Endothelial cell of umbilical vein (primary cell): ENCODE measurements around the gene LRRC39.

Source experiments
- CTCF ChIP-seq, 2 donors: IDR thresholded peaks; 1 replicate in 1 of 2; 2 replicates in 1 of 2; pipeline ENCODE4 v1.5.1; 2011; ENCODE audit warnings: low read length in 2 of 2, mild to moderate bottlenecking in 2 of 2, moderate library complexity in 2 of 2, control low read depth in 1 of 2, inconsistent platforms in 1 of 2, low read depth in 1 of 2; ENCODE audit not compliant: insufficient read depth in 1 of 2; ENCODE audit errors: extremely low read depth in 1 of 2
- EZH2 ChIP-seq: IDR thresholded peaks from 2 replicates; pipeline ENCODE4 v1.6.1; 2012; ENCODE audit warnings: borderline replicate concordance, low read depth, mild to moderate bottlenecking, moderate library complexity, low read length, inconsistent platforms; ENCODE audit not compliant: severe bottlenecking
- FOS ChIP-seq: IDR thresholded peaks from 2 replicates; pipeline ENCODE4 v1.6.1; 2011; ENCODE audit warnings: mild to moderate bottlenecking, low read length, moderate library complexity, borderline replicate concordance; ENCODE audit not compliant: insufficient read depth
- GATA2 ChIP-seq: IDR thresholded peaks from 2 replicates; pipeline ENCODE4 v1.7.0; 2011; ENCODE audit warnings: low read depth, mild to moderate bottlenecking, moderate library complexity, mixed read lengths, low read length; ENCODE audit not compliant: insufficient read length, insufficient read depth
- JUN ChIP-seq: IDR thresholded peaks from 2 replicates; pipeline ENCODE4 v1.6.1; 2011; ENCODE audit warnings: borderline replicate concordance, low read depth; ENCODE audit not compliant: insufficient read length, insufficient read depth
- MAX ChIP-seq: IDR thresholded peaks from 2 replicates; pipeline ENCODE4 v1.6.1; 2011; ENCODE audit not compliant: insufficient read depth, insufficient read length
- POLR2A ChIP-seq: IDR thresholded peaks from 2 replicates; pipeline ENCODE4 v1.6.1; 2012; ENCODE audit warnings: low read depth, mild to moderate bottlenecking, control low read depth, low read length
- POLR2AphosphoS5 ChIP-seq: IDR thresholded peaks from 2 replicates; pipeline ENCODE4 v1.6.1; 2012; ENCODE audit warnings: low read depth, mild to moderate bottlenecking, control low read depth, low read length, moderate library complexity; ENCODE audit not compliant: insufficient read depth

- TF ChIP-seq POLR2A (peak; percentile 80), POLR2AphosphoS5 (peak; percentile 87), CTCF (IDR thresholded peaks at IDR 0.05; ENCODE audit: extremely low read depth in 1 of 2, insufficient read depth in 1 of 2, low read depth in 1 of 2, low read length in 2 of 2) (no peak), EZH2 (no peak), MAX (peak; percentile 74), JUN (no peak), GATA2 (no peak), FOS (no peak)
Measured at GRCh38 chr1:100132566-100133477, 45.2 kb downstream of the LRRC39 start, which contains the start of the genes SASS6 and TRMT13.
